Measurements from ENCODE around the gene CRIP2.

Gene CRIP2

GRCh38 chr14:105442834-105443233, 31.8 kb upstream of the CRIP2 start:
- in situ Hi-C loops (cut with MboI; ENCODE audit: low sequenced_read_pairs) = no loop called here

GRCh38 chr14:105444859-105445258, 29.8 kb upstream of the CRIP2 start:
- in situ Hi-C loops (cut with MboI; ENCODE audit: low sequenced_read_pairs) = no loop called here

- in situ Hi-C loops (cut with MboI; ENCODE audit: low sequenced_read_pairs) = no loop called here
These were observed 29.3 kb upstream of the CRIP2 start for GRCh38 chr14:105445290-105445689.

GRCh38 chr14:105445901-105446845, 28.4 kb upstream of the CRIP2 start:
- in situ Hi-C loops (cut with MboI; ENCODE audit: low sequenced_read_pairs) = no loop called here

GRCh38 chr14:105446971-105447370, 27.6 kb upstream of the CRIP2 start:
- in situ Hi-C loops (cut with MboI; ENCODE audit: low sequenced_read_pairs) = no loop called here

GRCh38 chr14:105447651-105448640, 26.7 kb upstream of the CRIP2 start:
- in situ Hi-C loops (cut with MboI; ENCODE audit: low sequenced_read_pairs) = no loop called here

GRCh38 chr14:105448706-105449111, 25.9 kb upstream of the CRIP2 start:
- in situ Hi-C loops (cut with MboI; ENCODE audit: low sequenced_read_pairs) = no loop called here

- in situ Hi-C loops (cut with MboI; ENCODE audit: low sequenced_read_pairs) = no loop called here
These were observed 25.1 kb upstream of the CRIP2 start for GRCh38 chr14:105449276-105450122.

- in situ Hi-C loops (cut with MboI; ENCODE audit: low sequenced_read_pairs) = no loop called here
These were observed 24.5 kb upstream of the CRIP2 start for GRCh38 chr14:105450123-105450505.

- in situ Hi-C loops (cut with MboI; ENCODE audit: low sequenced_read_pairs) = no loop called here
These were observed 23.5 kb upstream of the CRIP2 start for GRCh38 chr14:105450864-105451720.

- in situ Hi-C loops (cut with MboI; ENCODE audit: low sequenced_read_pairs) = no loop called here
These were observed 21.7 kb upstream of the CRIP2 start for GRCh38 chr14:105452963-105453362.

- in situ Hi-C loops (cut with MboI; ENCODE audit: low sequenced_read_pairs) = no loop called here
These were observed 20.8 kb upstream of the CRIP2 start for GRCh38 chr14:105453847-105454246.

- in situ Hi-C loops (cut with MboI; ENCODE audit: low sequenced_read_pairs) = no loop called here
These were observed 19.5 kb upstream of the CRIP2 start for GRCh38 chr14:105455086-105455640.

- in situ Hi-C loops (cut with MboI; ENCODE audit: low sequenced_read_pairs) = no loop called here
These were observed 18.6 kb upstream of the CRIP2 start for GRCh38 chr14:105455766-105456660.

- in situ Hi-C loops (cut with MboI; ENCODE audit: low sequenced_read_pairs) = no loop called here
These were observed 17.6 kb upstream of the CRIP2 start for GRCh38 chr14:105456736-105457617.

- in situ Hi-C loops (cut with MboI; ENCODE audit: low sequenced_read_pairs) = no loop called here
These were observed 16.6 kb upstream of the CRIP2 start for GRCh38 chr14:105458010-105458409.

- in situ Hi-C loops (cut with MboI; ENCODE audit: low sequenced_read_pairs) = no loop called here
These were observed 16.1 kb upstream of the CRIP2 start for GRCh38 chr14:105458571-105458970.
